Esophagus squamous epithelium (tissue), 5 donors: Measurements from ENCODE around the gene POLR2E. TPM values are rescaled to one million over a fixed set of nuclear protein-coding genes. Genes with fewer than 3 reads are reported as not detected.

ENCODE experiments used
- DNase-seq: peaks from one replicate; lab custom pipeline; 2025; lab: John Stamatoyannopoulos, UW
- H3K27ac ChIP-seq, 4 donors: fragments of 200-600 bp; sonication (generic); one replicate each; pipeline ENCODE4 v1.5.1; 2016 to 2019; ENCODE audit warnings: mild to moderate bottlenecking in 1 of 4
- H3K27me3 ChIP-seq, 4 donors: fragments of 200-600 bp; sonication (generic); 1 replicate in 3 of 4; 2 replicates in 1 of 4; pipeline versions ENCODE4 v1.5.1 to v1.6.0; 2017 to 2021; ENCODE audit warnings: antibody characterized with exemption in 1 of 4
- H3K36me3 ChIP-seq, 3 donors: fragments of 200-600 bp; sonication (generic); one replicate each; pipeline ENCODE4 v1.5.1; 2016 to 2019
- H3K4me1 ChIP-seq, 3 donors: fragments of 200-600 bp; sonication (generic); one replicate each; pipeline ENCODE4 v1.5.1; 2017 to 2019
- H3K4me3 ChIP-seq, 4 donors: fragments of 200-600 bp; sonication (generic); 1 replicate in 3 of 4; 2 replicates in 1 of 4; pipeline ENCODE4 v1.5.1; 2016 to 2019; ENCODE audit warnings: mild to moderate bottlenecking in 2 of 4, moderate library complexity in 1 of 4
- H3K9me3 ChIP-seq, 3 donors: fragments of 200-600 bp; sonication (generic); one replicate each; pipeline ENCODE4 v1.5.1; 2016 to 2019
- POLR2A ChIP-seq, 4 donors: fragments of 450-650 bp; IDR thresholded peaks; one replicate each; pipeline ENCODE4 v1.6.1; 2017; ENCODE audit warnings: antibody characterized with exemption in 4 of 4, mild to moderate bottlenecking in 4 of 4, moderate library complexity in 3 of 4
- WGBS, 2 donors: methylation state at CpG; one replicate each; pipeline ENCODE4 v1.1.5; 2018; 5-methylcytosine and 5-hydroxymethylcytosine counted together
- intact Hi-C: fragments of 100-400 bp; cut with DNase I; formaldehyde crosslinking; loops from one replicate; pipeline ENCODE4 v1.15.0; 2022
- total RNA-seq, 4 donors: library from RNA; depleted of rRNA; stranded (reverse); fragments of >200 nt; gene quantifications; one replicate each; pipeline ENCODE4 v1.1.0, GENCODE V29; 2016
- TF ChIP-seq, protein P1 (sequence below), 6 experiments: fragments of 450-650 bp in 4 of 6; fragments of 200-600 bp in 2 of 6; sonication (generic) in 2 of 6; IDR thresholded peaks; one replicate each; pipeline ENCODE4 v1.5.1; 2016 to 2019; ENCODE audit warnings: antibody characterized with exemption in 6 of 6, mild to moderate bottlenecking in 4 of 6, moderate library complexity in 4 of 6
- donor health status: DM: yes; HTN: yes; CAD: no.

Gene POLR2E
- total RNA-seq, 4 donors from 2014 or later: 113 to 198 (median 166) TPM

GRCh38 chr19:1079566-1080111 is 15.5 kb downstream of the POLR2E start:
- intact Hi-C loops: no loop called here
- DNase-seq: no peak
- Histone ChIP-seq H3K4me3 (no peak overlapping the region), H3K4me1 (peaks cover 8 to 80% (median 25%) of the 10 kb centered on the region in 3 donors), H3K27me3 (peaks cover 0 to 4% (median 0%) of the 10 kb centered on the region in 4 donors), H3K9me3 (no peaks in the 10 kb centered on the region), H3K36me3 (peaks cover 0 to 11% (median 0%) of the 10 kb centered on the region in 3 donors), H3K27ac (no peak overlapping the region)
- TF ChIP-seq, protein P1, sequence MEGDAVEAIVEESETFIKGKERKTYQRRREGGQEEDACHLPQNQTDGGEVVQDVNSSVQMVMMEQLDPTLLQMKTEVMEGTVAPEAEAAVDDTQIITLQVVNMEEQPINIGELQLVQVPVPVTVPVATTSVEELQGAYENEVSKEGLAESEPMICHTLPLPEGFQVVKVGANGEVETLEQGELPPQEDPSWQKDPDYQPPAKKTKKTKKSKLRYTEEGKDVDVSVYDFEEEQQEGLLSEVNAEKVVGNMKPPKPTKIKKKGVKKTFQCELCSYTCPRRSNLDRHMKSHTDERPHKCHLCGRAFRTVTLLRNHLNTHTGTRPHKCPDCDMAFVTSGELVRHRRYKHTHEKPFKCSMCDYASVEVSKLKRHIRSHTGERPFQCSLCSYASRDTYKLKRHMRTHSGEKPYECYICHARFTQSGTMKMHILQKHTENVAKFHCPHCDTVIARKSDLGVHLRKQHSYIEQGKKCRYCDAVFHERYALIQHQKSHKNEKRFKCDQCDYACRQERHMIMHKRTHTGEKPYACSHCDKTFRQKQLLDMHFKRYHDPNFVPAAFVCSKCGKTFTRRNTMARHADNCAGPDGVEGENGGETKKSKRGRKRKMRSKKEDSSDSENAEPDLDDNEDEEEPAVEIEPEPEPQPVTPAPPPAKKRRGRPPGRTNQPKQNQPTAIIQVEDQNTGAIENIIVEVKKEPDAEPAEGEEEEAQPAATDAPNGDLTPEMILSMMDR (IDR thresholded peaks at IDR 0.05): no peak
- no peak for TF ChIP-seq POLR2A (IDR thresholded peaks at IDR 0.05)
- 92% methylated on average over 18 to 28 of the region's 45 CpGs for WGBS, 2 donors

DNA sequence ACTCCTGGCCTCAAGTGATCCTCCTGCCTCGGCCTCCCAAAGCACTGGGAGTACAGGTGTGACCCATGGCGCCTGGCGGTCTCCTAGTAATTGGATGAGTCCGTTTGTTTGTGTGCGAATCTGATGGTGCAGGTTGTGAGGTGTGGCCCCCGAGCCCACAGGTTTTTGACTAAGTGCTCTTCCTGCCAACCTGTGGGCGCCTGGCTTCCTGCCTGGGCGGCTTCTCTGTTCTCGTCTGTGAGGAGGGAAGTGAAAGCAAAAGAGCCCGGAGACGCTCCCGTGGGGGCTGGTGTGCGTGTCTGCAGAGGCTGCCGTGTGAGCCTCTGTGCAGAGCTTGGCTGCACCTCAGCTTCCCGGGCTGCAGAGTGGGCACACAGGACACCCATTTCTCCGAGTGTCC is 18.2 kb downstream of the POLR2E start:
- TF ChIP-seq, protein P1 (IDR thresholded peaks at IDR 0.05): no peak
- TF ChIP-seq POLR2A (IDR thresholded peaks at IDR 0.05): no peak
- peaks cover 0 to 10% (median 0%) of the 10 kb centered on the region in 4 donors for H3K27me3 ChIP-seq
- peak overlapping the region; percentile 11 to 51 (median 33) for H3K4me3 ChIP-seq
- peaks cover 0 to 11% (median 0%) of the 10 kb centered on the region in 3 donors for H3K36me3 ChIP-seq
- peak overlapping the region in 3 of 4 donors; percentile 23 to 44 (median 36) for H3K27ac ChIP-seq
- intact Hi-C loops: no loop called here
- peak; percentile 51 for DNase-seq
- no peaks in the 10 kb centered on the region for H3K9me3 ChIP-seq
- peaks cover 10 to 66% (median 19%) of the 10 kb centered on the region in 3 donors for H3K4me1 ChIP-seq
- WGBS, 2 donors: 8 to 44% methylated on average over 11 to 16 of the region's 16 CpGs

DNA sequence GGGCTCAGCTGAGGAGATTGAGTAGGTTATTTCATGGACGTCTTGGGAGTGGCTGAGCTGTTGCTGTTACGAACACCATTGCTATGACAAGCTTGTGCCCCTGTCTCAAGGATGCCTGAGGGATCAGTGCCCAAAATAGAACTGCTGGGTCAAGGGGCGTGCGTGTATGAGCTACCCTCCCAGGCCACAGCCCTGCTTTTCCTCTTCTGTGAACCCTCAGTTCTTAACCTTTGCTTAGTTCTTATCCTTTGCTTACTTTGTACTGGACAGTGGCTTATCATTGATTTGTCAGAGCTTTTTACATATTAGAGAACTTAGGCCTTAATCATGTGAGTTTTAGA is 19.2 kb downstream of the POLR2E start:
- 72 to 77% methylated on average over 4 of the region's 4 CpGs for WGBS, 2 donors
- Histone ChIP-seq H3K4me1 (peaks cover 15 to 66% (median 18%) of the 10 kb centered on the region in 3 donors), H3K36me3 (peaks cover 0 to 11% (median 0%) of the 10 kb centered on the region in 3 donors), H3K27me3 (peaks cover 0 to 20% (median 1%) of the 10 kb centered on the region in 4 donors), H3K27ac (no peak overlapping the region), H3K9me3 (no peaks in the 10 kb centered on the region), H3K4me3 (no peak overlapping the region)
- TF ChIP-seq, protein P1 (IDR thresholded peaks at IDR 0.05): no peak
- TF ChIP-seq POLR2A (IDR thresholded peaks at IDR 0.05): no peak
- intact Hi-C loops: no loop called here
- no peak for DNase-seq

DNA sequence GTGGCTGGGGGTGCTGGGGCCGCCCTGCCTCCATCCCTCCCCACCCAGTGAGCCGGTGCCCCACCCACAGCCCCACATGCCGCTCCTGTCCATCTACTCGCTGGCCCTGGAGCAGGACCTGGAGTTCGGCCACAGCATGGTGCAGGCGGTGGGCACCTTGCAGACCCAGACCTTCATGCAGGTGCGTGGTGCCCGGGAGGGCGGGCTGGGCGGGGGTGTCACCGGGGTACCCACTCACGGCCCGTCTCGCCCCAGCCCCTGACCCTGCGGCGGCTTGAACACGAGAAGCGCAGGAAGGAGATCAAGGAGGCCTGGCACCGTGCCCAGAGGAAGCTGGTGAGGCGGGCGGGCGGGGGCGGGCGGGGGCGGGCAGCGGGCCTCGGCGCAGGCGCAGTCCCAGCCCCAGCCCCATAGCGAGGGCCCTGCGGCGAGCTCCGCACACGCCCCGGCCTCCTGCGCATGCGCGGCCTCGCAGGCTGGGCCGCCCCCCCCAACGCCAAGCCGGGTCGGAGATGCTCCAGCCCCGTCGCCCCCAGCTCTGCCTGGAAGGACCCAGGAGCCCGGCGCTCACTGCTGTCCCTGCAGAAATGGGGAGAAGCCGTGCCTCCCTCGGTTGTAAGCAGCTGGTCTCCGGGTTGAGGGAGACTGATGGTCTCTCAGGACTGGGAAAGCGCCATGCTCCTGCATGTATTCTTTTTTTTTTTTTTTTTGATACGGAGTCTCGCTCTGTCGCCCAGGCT is 20.5 kb downstream of the POLR2E start:
- WGBS, 2 donors: 16 to 45% methylated on average over 5 to 9 of the region's 54 CpGs
- Histone ChIP-seq H3K9me3 (no peaks in the 10 kb centered on the region), H3K27me3 (peaks cover 5 to 33% (median 6%) of the 10 kb centered on the region in 4 donors), H3K4me3 (peak overlapping the region in 2 of 4 donors; percentile 22 to 55), H3K27ac (peak overlapping the region in 3 of 4 donors; percentile 20 to 66 (median 24)), H3K36me3 (peaks cover 0 to 2% (median 0%) of the 10 kb centered on the region in 3 donors), H3K4me1 (peaks cover 21 to 66% (median 23%) of the 10 kb centered on the region in 3 donors)
- peak; percentile 48 for DNase-seq
- no peak for TF ChIP-seq POLR2A (IDR thresholded peaks at IDR 0.05)
- TF ChIP-seq, protein P1 (IDR thresholded peaks at IDR 0.05): no peak
- intact Hi-C loops: no loop called here
